OCI-LY7 (cell line): ENCODE data around the gene ACOXL.

ENCODE experiments used
- CTCF ChIP-seq: fragments of 200-600 bp; sonication (generic); conservative IDR thresholded peaks from 2 replicates; pipeline ENCODE4 v1.5.1; 2014; ENCODE audit warnings: mild to moderate bottlenecking, antibody characterized with exemption, low read length, moderate library complexity, mixed read lengths
- EZH2phosphoT487 ChIP-seq: fragments of 200-600 bp; sonication (generic); IDR thresholded peaks from 2 replicates; pipeline ENCODE4 v1.6.1; 2018; ENCODE audit warnings: low read depth, borderline replicate concordance, mild to moderate bottlenecking, mixed run types, antibody characterized with exemption, low read length, moderate library complexity, mixed read lengths

- no peak for TF ChIP-seq CTCF
- no peak for TF ChIP-seq EZH2phosphoT487
These were observed 431.7 kb downstream of the ACOXL start for GRCh38 chr2:111164078-111164477.
